ENCODE measurements around the gene MDN1. TPM values are rescaled to one million over a fixed set of nuclear protein-coding genes. Genes with fewer than 3 reads are reported as not detected.
A peak's percentile ranks its signal among the peaks of the same experiment; 100 is the strongest.

MDN1 gene
- total RNA-seq, 1 donor from 2014 or later: 61.7 TPM

DNA sequence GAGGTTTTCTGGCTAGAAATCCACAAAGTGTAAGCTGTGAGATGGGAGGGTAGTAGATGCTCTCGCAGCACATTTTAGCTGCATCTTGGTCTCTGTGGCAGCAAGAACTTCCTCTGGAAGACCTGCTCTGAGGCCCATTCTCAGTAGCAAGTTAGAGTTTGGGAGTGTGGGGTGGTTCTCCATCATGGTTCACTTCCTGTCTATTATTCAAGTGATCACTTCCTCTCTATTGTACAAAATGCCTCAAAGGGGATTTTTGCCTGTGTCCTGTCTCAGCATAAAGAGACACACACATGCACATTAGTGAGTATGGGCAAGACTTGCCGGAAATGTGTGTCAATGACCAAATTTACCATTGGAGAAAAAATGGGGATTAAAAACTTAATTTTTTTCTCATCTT, 223.5 kb downstream of the MDN1 start:
- H3K36me3 Mint-ChIP-seq (ENCODE audit: low read depth): peaks cover 14% of the 10 kb centered on the region
- peaks cover 16% of the 10 kb centered on the region for H3K9me3 Mint-ChIP-seq
- DNase-seq (ENCODE audit: low spot score): no peak
- intact Hi-C loops (cut with micrococcal nuclease): loop anchor here (5.0 kb wide), 2 partner anchors 164 to 229 kb away; partner anchors contain the start of gene ANKRD6
- peak overlapping the region; percentile 77 for H3K27ac Mint-ChIP-seq
- no peaks in the 10 kb centered on the region for H3K27me3 Mint-ChIP-seq (ENCODE audit: low read depth)
- H3K4me1 Mint-ChIP-seq (ENCODE audit: low read depth): peaks cover 29% of the 10 kb centered on the region
- no peak overlapping the region for H3K4me3 Mint-ChIP-seq (ENCODE audit: low read depth)

Other genes starting within 250 kb of the MDN1 start
- gene LYRM2, start 181.0 kb downstream of the MDN1 start, total RNA-seq: 28.7 and 30.0 TPM in 2 replicates
- 31.8 and 32.8 TPM in 2 replicates for gene CASP8AP2, start 10.1 kb upstream of the MDN1 start, total RNA-seq
- gene GJA10, start 74.7 kb upstream of the MDN1 start, total RNA-seq: 0.11 and 0.32 TPM in 2 replicates

Data from activated T-helper 2 cell treated with anti-CD3 and anti-CD28 coated beads, Interferon-gamma antibody, Interleukin-2, Interleukin-4, amounts not matched to agents 10 μg/mL and 5 μg/mL and 100 μg/mL, durations not matched to agents 14 hours and 24 hours and 36 hours (primary cell).